GM18520 (cell line): Measurements from ENCODE around the gene TCF7L2.

ENCODE experiments used
- ATAC-seq: cut with Tn5 transposase; IDR thresholded peaks from one replicate; pipeline ENCODE4 v1.9.1; 2021; ENCODE audit not compliant: unreplicated experiment

TCF7L2 gene

DNA sequence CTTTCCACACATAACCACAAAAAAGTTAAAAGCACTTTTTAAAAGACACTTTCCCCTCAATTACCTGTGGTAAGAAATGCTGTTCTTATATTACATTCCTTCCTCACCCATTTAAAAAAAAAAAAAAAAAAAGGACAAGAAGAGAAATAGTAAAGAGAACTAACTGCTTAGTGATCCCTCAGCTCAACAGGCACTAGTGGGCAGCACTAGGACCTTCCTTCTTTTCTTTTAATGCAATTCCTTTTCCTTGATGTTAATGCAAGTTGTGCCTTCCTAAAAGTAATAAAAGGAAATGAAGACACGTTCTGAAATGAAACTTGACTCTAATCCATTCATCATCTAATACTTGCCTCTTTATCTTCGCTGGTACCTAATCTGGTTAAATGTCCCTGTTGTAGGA is 189.7 kb downstream of the TCF7L2 start:
- no peak for ATAC-seq

DNA sequence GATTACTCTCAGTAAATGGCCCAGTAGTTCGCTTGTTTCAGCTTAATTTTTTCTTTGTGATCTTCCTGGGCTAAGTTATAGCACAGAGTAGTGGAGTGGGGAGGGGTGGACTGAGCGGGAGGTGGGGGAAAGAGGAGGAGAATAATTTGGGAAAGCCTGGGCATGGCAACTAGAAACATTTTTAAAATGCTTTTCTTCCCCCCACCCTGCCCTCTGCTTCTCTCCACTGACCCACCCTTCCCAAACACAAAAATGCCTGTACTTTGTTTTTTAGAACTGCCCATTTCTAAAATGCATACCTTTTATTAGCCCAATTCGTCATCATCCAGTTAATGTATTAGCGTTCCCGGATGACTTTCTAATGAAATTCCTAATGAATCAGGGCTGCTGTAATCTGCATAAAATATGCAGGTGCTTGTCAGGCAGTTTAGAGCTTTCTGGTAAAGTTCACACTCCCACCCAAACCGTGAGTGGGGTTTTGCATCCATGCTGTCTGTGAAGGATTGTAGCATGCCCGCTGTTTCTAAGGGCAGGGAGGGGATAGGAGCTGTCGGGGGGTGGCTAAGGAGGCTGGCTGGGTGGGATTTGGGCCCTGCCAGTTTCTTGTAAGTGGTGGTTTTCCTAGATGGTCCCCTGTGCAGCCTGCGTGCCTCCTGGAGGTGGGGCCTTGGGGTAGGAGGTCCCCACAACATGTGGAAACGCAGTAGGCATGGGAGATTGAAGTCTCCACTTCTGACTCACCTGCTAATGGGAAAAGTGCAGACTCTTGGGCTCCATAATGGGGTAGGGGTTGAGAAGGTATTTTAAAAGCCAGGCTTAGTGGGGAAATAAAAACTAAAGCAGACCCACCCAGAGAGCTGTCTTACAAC is 190.3 kb downstream of the TCF7L2 start:
- ATAC-seq, result no peak

GRCh38 chr10:113142601-113143362 is 192.7 kb downstream of the TCF7L2 start:
- ATAC-seq, result no peak

GRCh38 chr10:113144576-113144975 is 194.5 kb downstream of the TCF7L2 start:
- ATAC-seq, result no peak

- no peak for ATAC-seq
Observed at GRCh38 chr10:113148071-113148825, 198.2 kb downstream of the TCF7L2 start.

DNA sequence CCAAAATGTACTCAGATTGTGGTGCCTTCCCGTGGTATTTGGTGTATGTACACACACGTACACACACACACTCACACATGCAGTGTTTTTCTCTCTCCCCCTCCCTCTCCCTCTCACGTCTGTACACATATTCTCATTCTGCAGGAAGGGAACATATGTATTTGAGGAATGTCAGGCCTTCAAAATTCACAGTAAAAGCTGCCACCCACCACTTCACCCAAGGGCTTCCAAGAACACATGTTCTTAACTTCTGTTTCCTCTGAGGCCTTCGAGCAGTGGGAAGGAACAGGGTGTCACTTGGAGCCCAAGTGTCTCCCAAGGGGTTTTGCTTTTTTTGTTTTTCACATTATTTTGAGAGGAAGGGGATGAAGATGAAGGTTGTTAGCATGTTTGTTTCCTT is 198.9 kb downstream of the TCF7L2 start:
- no peak for ATAC-seq

DNA sequence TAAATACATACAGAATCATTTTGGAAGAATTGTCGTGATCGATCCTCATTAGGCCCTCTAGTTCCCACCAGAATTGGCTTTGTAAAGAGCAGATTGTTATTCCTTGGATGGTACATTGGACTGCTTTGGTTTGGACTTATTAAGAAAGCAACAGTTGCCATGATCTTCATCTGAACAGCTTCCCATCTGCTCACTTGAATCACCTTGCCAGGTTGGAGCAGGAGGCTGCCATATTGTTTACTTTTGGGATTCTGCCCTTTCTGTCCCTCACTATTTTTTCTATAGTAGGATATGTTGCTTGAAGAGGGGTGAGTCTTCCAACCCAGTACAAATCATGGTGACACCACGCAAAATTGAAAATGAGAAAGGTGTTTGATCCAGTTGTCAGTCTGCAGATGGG is 199.6 kb downstream of the TCF7L2 start:
- no peak for ATAC-seq

GRCh38 chr10:113151190-113151666 is 201.2 kb downstream of the TCF7L2 start:
- ATAC-seq, result no peak

GRCh38 chr10:113153493-113154102 is 203.6 kb downstream of the TCF7L2 start:
- no peak for ATAC-seq

DNA sequence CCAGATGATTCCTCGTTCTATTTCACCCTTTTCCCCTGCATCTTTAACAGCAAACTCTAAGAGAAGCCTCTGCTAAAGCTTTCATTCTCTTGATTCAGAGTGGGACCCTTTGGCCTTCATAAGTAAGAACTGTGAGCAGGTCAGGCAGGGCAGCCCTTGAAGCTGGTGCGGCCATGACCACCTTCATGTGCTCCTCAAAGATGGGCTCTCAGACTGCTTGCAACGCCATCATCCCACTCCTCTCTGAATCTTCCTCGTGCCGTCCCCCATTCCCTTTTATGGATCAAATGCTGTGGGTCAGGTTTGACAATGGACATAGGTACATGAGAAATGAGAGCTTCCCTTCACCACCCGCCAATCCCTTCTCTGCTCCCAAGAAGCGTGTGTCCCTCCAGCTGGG is 207.4 kb downstream of the TCF7L2 start:
- ATAC-seq, result no peak

GRCh38 chr10:113158183-113158582 is 208.1 kb downstream of the TCF7L2 start:
- ATAC-seq, result no peak

DNA sequence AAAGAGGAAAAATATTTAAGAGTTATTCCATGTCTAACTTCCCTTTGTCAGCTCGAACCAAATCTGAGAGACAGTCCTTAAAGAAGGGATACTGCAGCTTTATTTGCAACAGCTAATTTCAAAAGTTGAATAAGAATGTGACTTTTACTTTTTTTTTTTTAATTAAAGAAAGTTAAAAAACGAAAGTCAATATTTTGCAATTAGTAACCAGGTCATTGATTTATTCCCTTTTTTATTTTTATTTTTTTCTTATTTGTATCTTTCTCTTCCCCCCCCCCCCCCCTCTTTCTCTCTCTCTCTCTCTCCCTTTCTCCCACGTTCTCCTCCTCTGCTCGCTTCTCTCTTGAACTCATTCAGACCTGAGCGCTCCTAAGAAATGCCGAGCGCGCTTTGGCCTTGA is 209.5 kb downstream of the TCF7L2 start:
- no peak for ATAC-seq

DNA sequence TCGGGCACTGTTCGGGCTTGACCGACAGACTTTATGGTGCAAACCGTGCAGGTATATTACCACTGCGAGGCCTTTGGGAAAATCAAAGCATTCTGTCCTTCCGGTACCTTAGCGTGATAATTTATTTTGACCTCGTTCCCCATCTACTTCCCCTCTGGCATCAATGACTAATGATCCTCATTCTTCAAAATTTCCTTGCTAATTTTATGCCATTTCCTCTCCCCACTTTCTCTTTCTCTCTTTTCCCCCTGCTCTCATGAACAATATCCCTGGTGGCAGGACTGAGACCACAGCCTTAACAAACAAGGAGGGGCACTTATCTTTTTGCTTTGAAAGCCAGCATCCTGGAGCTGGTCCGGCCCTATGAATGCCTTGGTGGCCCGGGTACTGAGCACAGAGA is 210.6 kb downstream of the TCF7L2 start:
- ATAC-seq, result no peak

GRCh38 chr10:113161066-113161465 is 211.0 kb downstream of the TCF7L2 start:
- no peak for ATAC-seq

DNA sequence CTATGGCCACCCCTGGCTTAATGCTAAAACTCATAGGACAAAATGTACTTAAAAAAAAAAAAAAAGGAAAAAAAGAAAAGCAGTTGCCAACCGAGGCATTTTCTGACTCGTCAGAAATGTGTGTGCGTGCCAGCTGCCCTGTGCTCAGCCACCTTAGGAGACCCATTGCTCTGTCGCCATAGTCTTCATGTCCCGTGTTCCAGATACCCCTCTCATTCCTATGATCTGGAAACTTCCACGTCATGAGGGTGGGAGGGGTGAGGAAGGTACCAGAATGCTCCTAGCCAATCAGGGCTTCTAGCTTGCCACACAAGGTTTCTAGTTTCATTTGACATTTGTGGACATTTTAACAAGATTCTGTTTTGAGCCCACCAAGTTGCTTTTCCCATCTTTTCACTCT is 212.9 kb downstream of the TCF7L2 start:
- no peak for ATAC-seq

- no peak for ATAC-seq
Observed at GRCh38 chr10:113165673-113166072, 215.6 kb downstream of the TCF7L2 start.

- ATAC-seq, result no peak
Observed at GRCh38 chr10:113167702-113168101, 217.7 kb downstream of the TCF7L2 start.

GRCh38 chr10:113168584-113168983 is 218.5 kb downstream of the TCF7L2 start:
- no peak for ATAC-seq

DNA sequence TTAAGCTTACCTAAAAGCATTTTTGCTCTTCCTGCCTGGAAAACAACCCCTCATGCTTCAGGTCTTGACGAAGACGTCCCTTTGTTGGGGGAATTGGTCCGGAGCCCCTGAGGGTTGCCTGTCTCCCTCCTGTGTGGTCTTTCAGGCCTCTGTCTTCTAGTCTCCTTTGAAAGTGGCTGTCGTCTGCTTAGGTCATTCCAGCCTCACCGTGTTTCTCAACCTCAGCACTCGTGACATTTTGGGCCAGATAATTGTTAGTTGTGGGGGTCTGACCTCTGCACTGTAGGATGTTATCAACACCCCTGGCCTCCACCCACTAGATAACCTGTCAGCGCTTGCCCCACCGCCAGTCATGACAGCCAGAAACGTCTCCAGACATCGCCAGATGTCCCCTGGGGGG is 219.1 kb downstream of the TCF7L2 start:
- ATAC-seq, result no peak

GRCh38 chr10:113169853-113170460 is 219.9 kb downstream of the TCF7L2 start:
- no peak for ATAC-seq

DNA sequence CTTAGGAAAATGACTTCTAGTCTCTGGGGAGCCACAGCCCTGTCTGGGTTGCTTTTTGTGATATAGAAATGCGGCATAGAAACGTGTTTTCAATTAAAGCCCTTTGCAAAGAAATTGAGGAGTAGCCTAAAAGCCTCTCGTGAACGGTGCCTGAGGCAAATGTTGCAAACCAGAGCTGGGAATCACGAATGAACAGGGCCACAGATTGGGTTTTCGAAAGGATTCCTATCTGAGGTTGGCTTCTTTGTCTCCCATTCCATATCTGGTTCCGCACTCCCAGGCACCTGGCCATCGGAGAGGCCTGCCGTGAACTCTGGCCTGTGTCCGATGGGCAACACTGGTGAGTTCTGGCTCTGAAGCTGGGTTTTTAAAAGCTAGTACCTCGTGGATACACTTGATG is 221.6 kb downstream of the TCF7L2 start:
- no peak for ATAC-seq
